AG04450 (cell line): ENCODE measurements around the gene SLC7A11. TPM values are rescaled to one million over a fixed set of nuclear protein-coding genes. Genes with fewer than 3 reads are reported as not detected.

ENCODE experiments used
- CTCF ChIA-PET: fragments of 300-600, 350-600 bp; formaldehyde crosslinking; extraction: SDS; loops from one replicate; lab custom pipeline; 2022; ENCODE audit warnings: antibody characterized with exemption, inconsistent platforms; lab: Charles Lee
- POLR2A ChIA-PET: fragments of 350-600 bp; formaldehyde crosslinking; extraction: SDS; loops from one replicate; lab custom pipeline; 2021; ENCODE audit warnings: antibody characterized with exemption, inconsistent platforms; lab: Yijun Ruan, JAX
- DNase-seq: peaks from one replicate; pipeline ENCODE4 v3.0.0-alpha.2; 2011; ENCODE audit warnings: low read depth, low spot score
- H3K27ac ChIP-seq: one replicate; pipeline ENCODE4 v1.5.1; 2012; ENCODE audit warnings: low read depth, low read length, control low read depth
- H3K27me3 ChIP-seq: one replicate; pipeline ENCODE4 v1.6.0; 2012; ENCODE audit warnings: low read length; ENCODE audit not compliant: control insufficient read depth, insufficient read depth
- H3K4me3 ChIP-seq: 2 replicates; pipeline ENCODE4 v1.5.1; 2011; ENCODE audit warnings: mild to moderate bottlenecking, low read depth, low read length, control low read depth
- H3K9me3 ChIP-seq: 2 replicates; pipeline ENCODE4 v1.5.1; 2012; ENCODE audit warnings: low read length; ENCODE audit not compliant: control insufficient read depth, insufficient read depth
- polyA plus RNA-seq: library from polyadenylated mRNA; depleted of rRNA; stranded (reverse); fragments of >200 nt; gene quantifications from 2 replicates; pipeline ENCODE4 v1.2.3, GENCODE V29; 2011
- TF ChIP-seq, protein P1 (sequence below): IDR thresholded peaks from 2 replicates; pipeline ENCODE4 v1.5.1; 2011; ENCODE audit warnings: low read depth, low read length, control low read depth, inconsistent platforms

Gene SLC7A11
- polyA plus RNA-seq, 1 experiment: 80.5 TPM

DNA sequence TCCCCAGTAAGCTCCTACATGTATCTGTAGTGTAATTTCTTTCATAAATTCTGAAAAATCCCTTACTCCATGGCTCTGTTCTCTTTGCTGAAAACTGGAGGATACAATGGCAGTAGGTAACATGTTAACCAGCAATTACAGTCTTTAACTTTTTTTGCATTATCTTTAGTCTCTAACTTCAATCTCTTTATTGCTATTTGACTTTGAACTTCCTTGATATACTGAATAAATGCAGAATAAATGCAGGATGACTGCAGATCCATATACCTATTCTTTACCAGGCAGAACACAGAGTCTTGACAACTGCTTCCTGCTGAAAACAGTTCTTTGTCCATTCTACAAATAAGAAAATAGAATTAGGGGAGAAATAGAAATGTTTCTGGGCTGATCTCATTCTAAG is 101.3 kb downstream of the SLC7A11 start:
- Histone ChIP-seq H3K27ac (no peak overlapping the region), H3K4me3 (no peak overlapping the region), H3K9me3 (no peaks in the 10 kb centered on the region), H3K27me3 (no peaks in the 10 kb centered on the region)
- DNase-seq: no peak
- ChIA-PET CTCF (no interaction called here), POLR2A (no interaction called here)
- TF ChIP-seq, protein P1, sequence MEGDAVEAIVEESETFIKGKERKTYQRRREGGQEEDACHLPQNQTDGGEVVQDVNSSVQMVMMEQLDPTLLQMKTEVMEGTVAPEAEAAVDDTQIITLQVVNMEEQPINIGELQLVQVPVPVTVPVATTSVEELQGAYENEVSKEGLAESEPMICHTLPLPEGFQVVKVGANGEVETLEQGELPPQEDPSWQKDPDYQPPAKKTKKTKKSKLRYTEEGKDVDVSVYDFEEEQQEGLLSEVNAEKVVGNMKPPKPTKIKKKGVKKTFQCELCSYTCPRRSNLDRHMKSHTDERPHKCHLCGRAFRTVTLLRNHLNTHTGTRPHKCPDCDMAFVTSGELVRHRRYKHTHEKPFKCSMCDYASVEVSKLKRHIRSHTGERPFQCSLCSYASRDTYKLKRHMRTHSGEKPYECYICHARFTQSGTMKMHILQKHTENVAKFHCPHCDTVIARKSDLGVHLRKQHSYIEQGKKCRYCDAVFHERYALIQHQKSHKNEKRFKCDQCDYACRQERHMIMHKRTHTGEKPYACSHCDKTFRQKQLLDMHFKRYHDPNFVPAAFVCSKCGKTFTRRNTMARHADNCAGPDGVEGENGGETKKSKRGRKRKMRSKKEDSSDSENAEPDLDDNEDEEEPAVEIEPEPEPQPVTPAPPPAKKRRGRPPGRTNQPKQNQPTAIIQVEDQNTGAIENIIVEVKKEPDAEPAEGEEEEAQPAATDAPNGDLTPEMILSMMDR: no peak

DNA sequence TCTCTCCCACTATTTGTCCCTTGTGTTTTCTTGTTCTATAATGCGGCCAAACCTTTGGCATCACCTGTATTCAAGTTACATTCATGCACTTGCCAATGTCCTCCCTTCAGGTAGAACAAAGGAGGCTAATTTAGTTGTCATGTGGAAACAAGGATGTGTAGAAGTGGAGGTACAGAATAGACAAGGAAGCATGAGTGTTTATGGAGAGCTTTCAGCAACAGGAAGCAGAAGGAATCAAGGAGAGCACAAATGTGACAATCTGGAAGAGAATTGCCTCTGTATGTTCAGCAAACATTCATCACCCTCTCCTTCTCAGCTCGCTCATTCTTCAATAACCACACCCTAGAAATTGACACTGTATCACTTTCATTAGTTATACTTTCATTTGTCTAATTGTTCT is 103.4 kb downstream of the SLC7A11 start:
- H3K9me3 ChIP-seq: no peaks in the 10 kb centered on the region
- TF ChIP-seq, protein P1: no peak
- no peak overlapping the region for H3K4me3 ChIP-seq
- H3K27me3 ChIP-seq: no peaks in the 10 kb centered on the region
- no peak overlapping the region for H3K27ac ChIP-seq
- ChIA-PET CTCF (no interaction called here), POLR2A (no interaction called here)
- no peak for DNase-seq

DNA sequence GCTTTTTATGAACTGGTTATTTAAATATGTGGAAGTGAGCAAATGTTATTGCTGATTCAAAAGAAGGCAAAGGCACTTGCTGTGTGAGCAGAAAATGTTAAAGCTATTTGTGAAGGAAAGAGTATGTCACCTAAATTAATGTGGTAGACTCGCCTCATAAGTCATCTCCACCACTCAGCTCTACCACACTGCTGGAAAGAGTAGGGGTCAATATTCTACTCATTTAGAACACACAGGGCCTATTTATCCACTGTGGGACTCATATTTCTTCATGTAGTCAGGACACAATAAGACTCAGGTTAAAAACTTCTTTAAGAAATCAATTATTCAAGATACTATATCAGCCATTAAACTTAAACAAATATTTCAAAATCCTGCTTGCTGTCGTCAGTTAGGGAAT is 106.5 kb downstream of the SLC7A11 start:
- H3K4me3 ChIP-seq: no peak overlapping the region
- CTCF ChIA-PET: interaction anchor here (1.2 kb wide), 1 partner anchor 45 kb away, joined by 3 read pairs; no protein-coding TSS in a partner anchor
- TF ChIP-seq, protein P1: no peak
- no peaks in the 10 kb centered on the region for H3K27me3 ChIP-seq
- POLR2A ChIA-PET: no interaction called here
- no peak overlapping the region for H3K27ac ChIP-seq
- no peaks in the 10 kb centered on the region for H3K9me3 ChIP-seq
- no peak for DNase-seq

DNA sequence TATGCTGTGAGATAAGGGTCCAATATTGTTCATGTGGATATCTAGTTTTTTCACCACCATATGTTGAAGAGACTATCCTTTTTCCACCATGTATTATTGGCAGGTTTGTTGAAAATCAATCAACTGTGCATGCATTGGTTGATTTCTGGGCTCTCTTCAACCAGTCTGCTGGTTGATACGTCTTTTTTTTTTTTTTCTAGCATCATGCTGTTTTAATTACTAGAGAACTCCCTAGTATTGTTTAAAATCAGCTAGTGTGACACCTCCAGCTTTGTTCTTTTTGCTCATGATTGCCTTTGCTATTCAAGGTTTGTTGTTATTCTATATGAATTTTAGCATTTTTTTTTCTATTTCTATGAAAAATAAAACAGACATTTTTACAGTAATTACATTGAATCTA is 123.9 kb downstream of the SLC7A11 start:
- no peak overlapping the region for H3K27ac ChIP-seq
- ChIA-PET POLR2A (no interaction called here), CTCF (no interaction called here)
- no peaks in the 10 kb centered on the region for H3K9me3 ChIP-seq
- no peak for DNase-seq
- H3K27me3 ChIP-seq: no peaks in the 10 kb centered on the region
- TF ChIP-seq, protein P1: no peak
- H3K4me3 ChIP-seq: no peak overlapping the region

DNA sequence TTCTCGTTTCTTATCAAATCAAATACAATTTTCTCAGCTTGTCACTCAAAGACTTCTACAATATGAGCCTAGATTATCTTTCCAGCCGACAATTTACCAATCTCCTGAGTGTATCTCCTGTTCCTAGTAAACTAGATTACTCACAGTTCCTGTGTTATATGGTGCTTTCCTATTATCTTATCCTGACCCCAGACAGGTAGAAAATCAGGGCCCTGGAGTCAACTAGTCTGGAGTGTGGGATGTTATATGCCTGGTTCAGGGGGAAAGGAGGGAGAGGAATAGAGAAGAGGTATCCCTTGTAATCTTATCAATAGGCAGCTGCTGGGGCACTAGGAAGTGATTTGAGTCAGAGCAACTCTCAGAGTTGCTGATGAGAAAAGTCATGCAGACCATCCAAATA is 127.1 kb downstream of the SLC7A11 start:
- POLR2A ChIA-PET: no interaction called here
- no peak for DNase-seq
- CTCF ChIA-PET: interaction anchor here (1.0 to 2.4 kb wide), 2 partner anchors 24 to 63 kb away, joined by 3 to 16 read pairs; no protein-coding TSS in a partner anchor
- Histone ChIP-seq H3K27me3 (no peaks in the 10 kb centered on the region), H3K27ac (no peak overlapping the region), H3K9me3 (no peaks in the 10 kb centered on the region), H3K4me3 (no peak overlapping the region)
- TF ChIP-seq, protein P1: no peak
